Activated CD8-positive, alpha-beta memory T cell treated with anti-CD3 and anti-CD28 coated beads, Interleukin-2, amount 50 U/mL, for 48 hours (primary cell): ENCODE measurements around the gene RIT1.
A peak's percentile ranks its signal among the peaks of the same experiment; 100 is the strongest.
"Not testable (repeated sequence)": the region's sequence is repeated elsewhere in the genome, so short reads cannot be mapped to it uniquely, and the experiment has no call there.

Experiments
- DNase-seq: peaks from one replicate; pipeline ENCODE4 v3.0.0-alpha.2; 2020

RIT1 gene

DNA sequence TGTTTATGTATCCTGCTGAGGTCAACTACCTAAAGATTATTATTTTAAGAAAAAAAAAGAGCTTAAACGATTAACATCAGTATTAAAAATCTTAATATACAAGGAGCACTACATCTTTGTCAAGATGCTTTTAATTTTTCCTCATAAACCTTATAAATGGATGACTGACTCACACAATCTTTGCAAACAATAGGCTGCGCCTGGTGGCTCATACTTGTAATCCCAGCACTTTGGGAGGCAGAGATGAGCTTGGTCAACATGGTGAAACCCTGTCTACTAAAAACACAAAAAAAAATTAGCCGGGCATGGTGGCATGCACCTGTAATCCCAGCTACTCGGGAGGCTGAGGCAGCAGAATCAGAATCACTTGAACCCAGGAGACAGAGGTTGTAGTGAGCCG is 21.3 kb upstream of the RIT1 start:
- peak; percentile 40 for DNase-seq

DNA sequence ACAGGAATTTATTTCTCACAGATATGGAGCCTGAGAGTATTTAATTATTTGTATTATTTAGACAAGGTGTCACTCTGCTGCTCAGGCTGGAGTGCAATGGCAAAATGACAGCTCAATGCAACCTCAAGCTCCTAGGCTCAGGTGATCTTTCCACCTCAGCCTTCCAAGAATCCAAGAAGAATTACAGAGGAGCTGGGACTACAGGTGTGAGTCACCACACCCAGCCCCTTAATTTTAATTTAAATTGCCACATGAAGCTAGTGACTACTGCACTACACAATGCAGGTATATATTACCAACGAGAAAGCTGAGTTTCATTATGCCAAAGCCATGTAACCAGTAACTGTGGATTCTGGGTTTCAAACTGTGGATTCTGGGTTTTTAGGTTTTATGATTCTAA is 20.9 kb upstream of the RIT1 start:
- DNase-seq, result peak; percentile 37

DNA sequence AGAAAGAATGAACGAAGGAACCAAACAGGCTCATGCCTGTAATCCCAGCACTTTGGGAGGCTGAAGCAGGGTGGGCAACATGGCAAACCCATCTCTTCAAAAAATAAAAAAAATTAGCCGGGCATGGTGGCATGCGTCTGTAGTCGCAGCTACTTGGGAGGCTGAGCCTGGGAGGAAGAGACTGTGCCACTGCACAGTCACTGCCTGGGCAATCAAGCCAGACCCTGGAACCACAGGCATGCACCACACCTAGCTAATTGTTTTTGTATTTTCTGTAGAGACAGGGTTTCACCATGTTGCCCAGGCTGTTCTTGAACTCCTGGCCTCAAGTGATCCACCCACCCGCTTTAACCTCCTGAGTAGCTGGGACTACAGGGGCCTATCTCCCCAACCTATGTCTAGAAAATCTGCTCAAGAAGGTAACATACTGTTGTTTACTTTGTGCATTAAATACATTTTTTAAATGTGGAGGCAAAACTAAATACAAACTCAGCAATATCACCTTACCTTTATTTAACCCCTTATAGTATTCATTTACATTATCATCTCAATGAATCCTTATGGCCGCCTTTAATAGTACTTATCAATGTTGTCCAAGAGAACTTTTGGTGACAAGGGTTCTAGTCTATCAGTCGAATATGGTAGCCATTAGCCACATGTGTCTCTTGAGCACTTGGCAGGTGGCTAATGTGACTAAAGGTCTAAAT is 20.3 kb upstream of the RIT1 start:
- DNase-seq, result peak; percentile 46

DNA sequence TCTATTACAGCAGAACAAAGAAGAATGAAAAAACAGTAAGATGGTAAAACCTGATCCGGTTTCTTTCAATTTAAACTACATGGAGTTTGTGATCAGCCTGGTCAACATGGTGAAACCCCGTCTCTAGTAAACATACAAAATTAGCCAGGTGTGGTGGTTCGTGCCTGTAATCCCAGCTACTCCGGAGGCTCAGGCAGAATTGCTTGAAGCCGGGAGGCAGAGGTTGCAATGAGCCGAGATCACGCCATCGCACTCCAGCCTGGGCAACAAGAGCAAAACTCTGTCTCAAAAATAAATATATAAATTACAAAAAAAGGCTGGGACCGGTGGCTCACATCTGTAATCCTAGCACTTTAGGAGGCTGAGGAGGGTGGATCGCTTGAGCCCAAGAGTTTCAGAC is 19.6 kb upstream of the RIT1 start:
- DNase-seq, result peak; percentile 45

DNA sequence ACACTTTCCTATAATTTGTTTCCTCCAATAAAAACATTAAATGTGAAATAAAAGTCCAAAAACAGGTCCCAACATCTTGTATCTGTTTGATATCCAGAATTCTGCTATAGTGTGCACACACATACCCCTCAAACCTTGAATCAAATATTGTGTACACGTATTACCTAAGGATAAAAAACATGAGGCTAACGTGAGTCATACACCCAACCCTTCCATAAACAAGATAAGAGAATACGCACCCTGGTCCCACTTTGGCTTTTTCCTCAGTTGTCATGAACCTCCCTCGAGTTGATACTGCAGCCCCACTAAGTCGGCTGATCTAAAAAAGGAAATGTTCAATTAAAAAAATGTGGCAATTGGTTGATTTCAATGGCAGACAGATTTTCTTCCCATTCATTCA is 17.9 kb upstream of the RIT1 start:
- DNase-seq, result no peak

DNA sequence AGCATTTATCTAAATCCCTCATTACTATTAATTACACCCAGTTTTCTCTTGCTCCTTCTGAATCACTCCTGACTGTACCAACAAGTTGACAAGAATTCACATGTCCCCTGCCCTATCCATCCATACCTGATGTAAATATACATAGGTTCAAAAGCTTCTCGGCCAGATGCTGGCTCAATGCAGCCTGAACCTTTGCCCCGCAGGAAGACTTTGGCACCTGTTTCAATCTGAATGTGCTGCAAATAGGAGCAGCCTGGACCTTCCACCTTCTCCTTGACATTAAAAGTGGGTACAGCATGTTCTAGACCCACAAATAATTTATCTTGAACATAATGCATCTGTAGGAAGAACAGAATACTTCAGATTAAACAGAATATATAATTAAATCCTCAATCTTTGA is 14.4 kb upstream of the RIT1 start:
- DNase-seq, result peak; percentile 42

DNA sequence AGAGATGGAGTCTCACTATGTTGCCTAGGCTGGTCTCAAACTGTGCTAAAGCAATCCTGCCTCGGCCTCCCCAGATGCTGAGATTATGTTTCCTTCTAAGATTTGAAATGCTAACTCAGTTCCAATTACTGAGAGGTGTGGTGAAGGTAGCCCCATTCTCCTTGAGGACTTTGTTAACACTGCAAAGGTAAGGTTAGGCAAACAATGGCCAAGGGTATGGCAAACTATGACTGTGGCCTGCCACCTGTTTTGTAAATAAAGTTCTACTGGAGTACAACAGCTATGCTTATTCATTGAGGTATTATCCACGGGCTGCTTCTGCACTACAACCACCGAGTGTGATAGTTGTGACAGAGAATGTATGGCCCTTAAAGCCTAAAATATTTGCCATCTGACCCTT is 9.6 kb upstream of the RIT1 start:
- DNase-seq, result no peak

DNA sequence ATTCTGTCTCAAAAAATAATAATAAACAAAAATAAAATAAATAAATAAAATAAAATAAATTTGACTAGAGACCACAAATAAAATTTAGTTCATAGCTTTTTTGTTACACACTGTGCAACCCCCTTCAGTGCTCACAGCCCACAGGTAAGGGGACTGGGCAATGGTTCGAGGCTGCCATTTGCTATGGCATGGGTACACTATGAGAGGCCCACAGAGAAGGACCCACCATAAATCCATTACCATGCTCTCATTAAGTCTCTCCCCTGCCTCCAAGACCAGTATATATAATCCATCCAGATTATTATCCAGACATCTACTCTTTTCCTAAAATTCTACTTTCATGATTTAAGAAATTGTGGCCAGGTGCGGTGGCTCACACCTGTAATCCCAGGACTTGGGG is 8.7 kb upstream of the RIT1 start:
- no peak for DNase-seq

DNA sequence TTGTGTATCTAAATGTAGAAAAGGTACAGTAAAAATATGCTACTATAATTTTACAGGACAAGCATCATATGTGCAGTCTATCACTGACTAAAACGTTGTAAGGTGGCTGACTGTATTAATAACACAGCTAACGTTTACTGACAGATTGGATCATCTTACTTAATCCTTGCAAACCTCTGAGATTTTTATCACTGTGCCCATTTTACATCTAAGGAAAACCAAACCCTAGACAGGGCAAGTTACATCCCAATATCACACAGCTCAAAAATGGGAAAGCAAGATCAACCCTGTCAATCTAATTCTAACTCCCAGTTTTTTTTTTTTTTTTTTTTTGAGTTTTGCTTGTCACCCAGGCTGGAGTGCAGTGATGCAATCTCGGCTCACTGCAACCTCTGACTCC is 7.5 kb upstream of the RIT1 start:
- DNase-seq, result no peak

DNA sequence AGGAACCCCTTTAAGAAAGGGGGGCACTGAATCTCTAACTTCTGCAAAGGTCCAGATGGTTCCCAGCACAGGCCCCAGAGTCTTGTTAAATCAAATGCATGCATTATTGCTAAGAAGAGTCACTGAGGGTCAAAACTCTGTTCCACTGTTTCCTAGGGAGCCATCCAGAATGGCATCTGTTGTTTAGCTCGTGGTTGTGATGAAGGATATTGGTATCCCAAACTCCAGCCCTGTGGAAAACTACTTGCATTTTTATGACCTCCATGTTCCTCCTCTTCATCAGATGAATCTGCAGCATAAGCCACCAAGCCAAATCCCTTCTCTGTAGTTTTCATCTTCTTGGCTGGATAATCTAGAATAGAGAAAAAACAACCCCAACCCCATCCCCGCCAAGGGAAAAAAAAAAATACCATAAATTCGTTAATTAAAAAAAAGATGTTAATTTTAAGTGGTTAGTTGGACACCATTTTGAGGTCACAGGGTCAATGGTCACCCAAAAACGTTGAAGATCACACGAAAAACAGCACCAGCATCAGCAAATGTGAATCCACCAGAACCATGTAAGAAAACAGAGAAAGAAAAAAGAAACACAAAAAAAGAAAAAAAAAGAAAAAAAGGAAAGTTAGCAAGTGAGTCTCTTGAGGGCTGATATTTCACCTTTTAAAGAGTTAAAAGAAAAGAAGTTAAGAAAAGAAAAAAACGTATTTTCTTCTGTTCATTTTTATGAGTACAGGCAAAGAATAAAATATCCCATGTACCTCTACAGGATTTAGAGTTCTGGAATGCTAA is 3.0 kb upstream of the RIT1 start:
- DNase-seq, result no peak

DNA sequence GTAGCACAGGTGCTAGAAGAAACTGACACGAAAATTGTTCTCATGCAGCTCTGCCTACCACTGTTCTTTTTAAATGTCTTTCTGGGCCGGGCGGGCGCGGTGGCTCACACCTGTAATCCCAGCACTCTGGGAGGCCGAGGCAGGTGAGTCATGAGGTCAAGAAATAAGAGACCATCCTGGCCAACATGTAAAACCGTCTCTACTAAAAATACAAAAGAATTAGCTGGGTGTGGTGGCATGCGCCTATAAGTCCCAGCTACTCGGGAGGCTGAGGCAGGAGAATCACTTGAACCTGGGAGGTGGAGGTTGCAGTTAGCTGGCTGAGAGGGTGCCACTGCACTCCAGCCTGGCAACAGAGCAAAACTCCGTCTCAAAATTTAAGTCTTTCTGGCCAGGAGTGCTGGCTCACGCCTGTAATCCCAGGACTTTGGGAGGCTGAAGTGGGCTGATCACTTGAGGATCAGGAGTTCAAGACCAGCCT is 947 bp upstream of the RIT1 start:
- DNase-seq, result no peak

DNA sequence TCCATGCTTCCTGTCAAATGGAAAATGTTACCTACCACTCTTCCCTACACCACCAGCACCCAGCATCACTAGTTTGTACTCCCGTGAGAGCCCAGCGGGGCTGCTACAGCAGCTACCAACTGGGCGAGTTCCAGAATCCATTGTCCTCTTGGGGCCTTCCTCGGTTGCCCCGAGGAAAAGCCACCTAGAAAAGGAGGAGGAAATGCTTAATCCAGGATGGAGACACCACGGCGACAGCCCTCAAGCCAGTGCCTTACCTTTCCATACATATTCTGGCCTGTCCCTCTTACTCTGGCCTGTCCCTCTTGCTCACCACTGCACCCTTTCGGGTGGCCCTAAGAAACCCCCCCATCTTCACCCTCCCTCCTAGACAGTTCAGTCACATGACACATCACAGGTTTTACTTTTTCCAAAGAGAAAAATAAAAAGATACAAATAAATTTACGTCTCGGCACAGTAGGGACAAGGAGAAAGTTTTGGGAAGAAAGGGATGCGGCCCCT is 478 bp downstream of the RIT1 start:
- DNase-seq, result peak; percentile 63

DNA sequence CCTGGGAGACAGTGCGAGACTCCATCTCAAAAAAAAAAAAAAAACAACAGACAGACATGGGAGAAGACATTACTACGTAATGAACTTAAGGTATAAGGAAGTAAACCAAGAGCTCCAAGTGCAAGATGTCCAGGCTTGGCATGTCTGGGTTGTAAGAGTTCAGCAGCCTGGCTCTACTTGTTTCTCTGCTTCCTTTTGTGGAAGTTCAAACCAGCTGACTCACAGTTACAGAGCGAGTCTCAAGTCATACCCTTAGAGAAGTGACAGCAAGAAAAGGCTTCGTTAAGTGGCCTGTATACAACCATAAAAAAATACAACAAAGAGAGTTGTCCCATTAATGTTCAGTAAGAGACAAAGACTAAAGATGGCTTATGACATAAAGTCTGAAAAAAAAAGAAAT is 1.3 kb downstream of the RIT1 start:
- no peak for DNase-seq

DNA sequence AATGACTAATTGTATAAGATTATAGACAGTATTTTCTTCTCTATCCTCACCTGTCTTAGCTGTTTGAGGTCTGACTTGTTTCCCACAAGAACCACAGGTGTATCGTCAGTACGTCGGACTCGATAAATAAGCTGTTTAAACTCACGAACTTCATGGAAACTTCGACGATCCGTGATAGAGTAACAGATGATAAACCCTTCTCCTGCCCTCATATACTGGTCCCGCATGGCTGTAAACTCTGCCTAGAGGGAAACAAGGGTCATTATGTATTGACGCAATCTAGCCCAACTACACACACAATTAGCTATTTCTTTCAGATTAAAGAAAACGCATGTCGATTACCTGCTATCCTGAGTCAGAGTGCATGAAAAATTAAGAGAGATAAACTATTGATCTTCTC is 6.9 kb downstream of the RIT1 start:
- no peak for DNase-seq

DNA sequence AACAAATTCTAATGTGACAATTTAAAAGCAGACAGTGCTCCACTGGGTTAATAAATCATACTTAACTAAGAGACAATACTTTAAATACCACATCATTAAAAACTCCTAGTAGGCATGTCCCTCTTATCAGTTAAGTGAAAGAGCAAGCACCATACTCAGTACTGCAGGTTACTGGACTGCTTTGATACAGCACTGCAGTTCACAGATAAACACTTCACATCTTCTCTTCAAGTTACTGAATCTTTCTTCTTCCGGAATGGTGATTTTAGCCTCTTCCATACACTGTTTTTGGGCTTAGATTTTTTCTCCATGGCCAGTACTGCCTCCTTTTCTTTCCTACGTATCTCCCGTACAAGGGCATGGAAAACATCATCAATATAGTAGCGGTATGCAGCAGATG is 11.0 kb downstream of the RIT1 start:
- DNase-seq, result no peak

DNA sequence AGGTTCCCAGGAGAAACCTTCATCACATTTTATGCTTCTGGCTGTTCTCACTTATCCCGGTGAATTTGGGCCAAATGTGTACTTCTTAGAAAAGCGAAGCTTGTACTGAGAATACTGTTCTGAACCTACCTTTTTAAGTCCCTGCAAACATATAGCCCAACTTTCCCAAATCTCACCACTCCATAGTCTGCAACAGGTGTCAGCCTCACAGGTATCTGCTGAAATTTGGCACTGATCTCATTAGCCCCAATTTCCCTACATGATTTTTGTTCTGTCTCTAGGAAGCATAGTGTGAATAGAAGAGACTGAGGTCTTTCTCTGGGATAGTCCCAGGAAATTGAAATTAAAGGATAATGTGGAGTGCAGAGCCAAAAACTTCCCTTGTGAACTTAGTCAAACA is 11.5 kb downstream of the RIT1 start:
- no peak for DNase-seq

DNA sequence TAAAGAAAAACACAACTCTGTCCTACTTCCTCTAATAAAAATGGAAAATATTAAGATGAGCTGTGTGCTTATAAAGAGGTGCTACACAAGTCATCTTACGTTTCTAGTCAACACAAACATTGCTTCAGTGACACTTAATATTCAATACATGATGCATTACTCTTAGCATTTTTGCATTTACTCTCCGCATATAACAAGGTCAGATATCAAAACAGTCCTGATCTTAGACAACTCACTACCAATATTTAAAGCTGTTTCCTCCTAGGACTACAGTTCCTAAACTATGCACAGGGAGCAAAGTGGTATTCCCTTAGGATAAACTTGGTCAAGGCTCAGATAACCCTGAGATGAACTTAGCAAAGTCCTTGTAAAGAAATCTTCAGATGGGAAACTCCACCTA is 12.3 kb downstream of the RIT1 start:
- no peak for DNase-seq

DNA sequence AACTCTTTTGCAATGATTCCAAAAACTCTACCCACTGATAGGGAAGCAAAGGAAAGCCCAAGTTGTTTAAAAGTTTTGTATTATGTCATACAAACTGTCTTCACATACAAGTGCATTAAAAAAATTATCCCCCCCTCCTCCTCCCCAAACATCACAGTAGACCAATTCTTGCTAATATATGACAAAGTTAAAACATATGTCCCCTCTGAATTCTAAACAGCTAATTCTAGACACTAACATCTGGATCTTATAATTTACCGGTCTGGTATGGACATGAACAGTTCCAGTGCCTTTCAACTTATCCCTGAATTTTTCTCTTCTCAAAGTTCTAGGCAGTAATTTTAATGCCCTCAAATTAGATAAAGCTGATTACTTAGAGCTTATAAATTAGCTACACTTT is 13.4 kb downstream of the RIT1 start:
- no peak for DNase-seq

DNA sequence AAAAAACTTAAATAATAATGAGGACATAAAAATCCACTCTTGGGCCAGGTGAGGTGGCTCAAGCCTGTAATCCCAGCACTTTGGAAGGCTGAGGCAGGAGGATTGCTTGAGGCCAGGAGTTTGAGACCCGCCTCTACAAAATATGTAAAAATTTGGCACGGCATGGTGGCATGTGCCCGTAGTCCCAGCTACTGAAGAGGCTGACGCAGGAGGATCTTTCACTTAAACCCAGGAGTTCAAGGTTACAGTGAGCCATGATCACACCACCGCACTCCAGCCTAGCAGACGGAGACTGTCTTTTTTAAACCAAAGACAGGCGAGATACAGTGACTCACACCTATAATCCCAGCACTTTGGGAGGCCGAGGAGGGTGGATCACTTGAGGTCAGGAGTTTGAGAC is 14.7 kb downstream of the RIT1 start:
- not testable (repeated sequence) for DNase-seq

DNA sequence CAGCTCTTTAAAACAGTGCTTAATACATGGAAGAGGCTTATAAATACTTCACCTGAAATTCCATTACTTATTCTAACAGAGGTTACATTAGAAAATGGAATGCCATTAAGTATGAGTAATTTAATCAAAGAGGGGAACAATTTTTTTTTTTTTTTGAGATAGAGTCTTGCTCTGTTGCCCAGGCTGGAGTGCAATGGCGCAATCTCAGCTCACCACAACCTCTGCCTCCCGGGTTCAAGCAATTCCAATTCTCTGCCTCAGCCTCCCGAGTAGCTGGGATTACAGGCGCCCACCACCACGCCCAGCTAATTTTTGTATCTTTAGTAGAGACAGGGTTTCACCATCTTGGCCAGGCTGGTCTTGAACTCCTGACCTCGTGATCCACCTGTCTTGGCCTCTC is 15.5 kb downstream of the RIT1 start:
- not testable (repeated sequence) for DNase-seq

DNA sequence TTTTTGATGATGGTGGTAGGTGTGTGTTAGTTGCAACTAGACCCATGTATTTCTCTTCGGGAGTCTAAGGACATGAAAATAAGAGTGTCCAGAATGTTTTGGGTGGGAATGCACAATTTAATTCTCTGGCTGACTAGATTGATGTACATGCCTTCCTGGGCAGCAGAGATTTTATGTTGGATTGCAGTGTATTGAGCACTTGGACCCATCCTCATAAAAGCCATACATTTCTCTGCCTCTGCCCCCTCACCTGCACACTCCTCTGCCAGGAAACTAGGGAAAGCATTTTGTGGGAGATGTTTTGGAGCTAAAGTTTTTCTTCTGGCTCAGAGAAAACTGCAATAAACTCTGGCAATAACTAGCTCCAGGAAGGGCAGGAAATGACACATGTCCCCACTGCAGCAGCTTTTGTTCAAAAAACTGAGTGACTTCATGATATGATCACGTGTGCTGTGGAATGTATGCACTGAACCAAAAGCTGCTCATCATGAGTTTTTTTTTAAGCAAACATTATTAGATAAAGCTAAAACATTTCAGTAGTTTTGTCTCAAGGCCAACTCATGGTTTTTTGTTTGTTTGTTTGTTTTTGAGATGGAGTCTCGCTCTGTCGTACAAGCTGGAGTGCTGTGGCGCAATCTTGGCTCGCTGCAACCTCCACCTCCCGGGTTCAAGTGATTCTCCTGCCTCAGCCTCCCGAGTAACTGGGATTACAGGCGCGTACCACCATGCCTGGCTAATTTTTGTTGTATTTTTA is 17.6 kb downstream of the RIT1 start:
- no peak for DNase-seq

DNA sequence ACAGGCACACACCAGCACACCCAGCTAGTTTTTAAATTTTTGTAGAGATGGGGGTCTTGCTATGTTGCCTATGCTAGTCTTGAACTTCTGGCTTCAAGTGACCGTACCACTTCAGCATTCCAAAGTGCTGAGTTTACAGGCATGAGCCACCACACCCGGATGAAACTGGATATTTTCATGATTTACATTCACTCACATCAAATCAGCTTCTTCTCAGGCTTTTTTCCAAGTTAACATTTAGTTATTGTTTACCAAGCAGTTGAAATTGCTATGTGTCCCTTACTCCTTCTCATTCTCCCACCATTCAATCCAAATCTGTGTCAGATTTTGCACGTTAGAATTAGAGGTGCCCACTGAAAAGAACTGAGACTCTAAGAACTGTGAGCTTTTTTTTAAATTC is 18.4 kb downstream of the RIT1 start:
- no peak for DNase-seq

DNA sequence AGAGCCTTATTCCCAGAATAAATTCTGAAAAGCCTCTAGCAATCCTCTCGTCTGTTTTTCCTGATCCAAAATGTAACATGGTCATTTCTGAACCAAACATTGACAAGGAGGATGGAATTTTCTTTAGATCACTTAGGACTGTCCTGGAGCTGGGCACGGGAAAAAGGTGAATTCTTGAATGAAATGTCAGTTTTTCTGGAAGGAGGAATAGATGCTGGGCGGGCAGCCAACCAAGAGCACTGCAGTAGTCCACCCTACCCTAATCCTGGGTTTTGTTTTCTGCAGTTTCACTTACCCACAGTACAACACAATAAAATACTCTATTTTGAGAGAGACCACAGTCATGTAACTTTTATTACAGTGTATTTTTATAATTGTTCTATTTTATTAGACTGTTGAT is 20.9 kb downstream of the RIT1 start:
- no peak for DNase-seq

DNA sequence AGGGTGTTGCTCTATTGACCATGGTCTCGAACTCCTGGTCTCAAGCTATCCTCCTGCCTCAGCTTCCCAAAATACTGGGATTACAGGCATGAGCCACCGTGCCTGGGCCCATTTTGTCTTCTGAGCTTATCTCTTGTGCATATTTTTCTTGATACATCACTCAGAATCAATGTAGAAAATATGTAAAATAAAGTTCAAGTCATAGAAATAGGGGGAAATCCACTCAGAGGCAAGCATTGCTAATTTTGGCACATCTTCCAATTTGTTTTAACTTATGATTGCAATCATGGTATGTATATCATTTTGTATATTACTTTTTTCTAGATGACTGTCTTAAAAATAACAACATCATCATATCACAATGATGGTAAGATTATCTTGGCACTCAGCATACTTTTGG is 21.6 kb downstream of the RIT1 start:
- no peak for DNase-seq
